H9 (cell line): ENCODE measurements around the gene SUFU. TPM values are rescaled to one million over a fixed set of nuclear protein-coding genes. Genes with fewer than 3 reads are reported as not detected.

ENCODE experiments used
- DNase-seq: peaks from one replicate; pipeline ENCODE4 v3.0.0-alpha.2; 2017
- H2AFZ ChIP-seq: one replicate; pipeline ENCODE4 v1.6.1; 2013; ENCODE audit warnings: mild to moderate bottlenecking, low read length, control low read depth, moderate library complexity
- H2AK5ac ChIP-seq: 2 replicates; pipeline ENCODE4 v1.6.1; 2013; ENCODE audit warnings: low read length, control low read depth, mixed read lengths; ENCODE audit not compliant: insufficient read length
- H2BK120ac ChIP-seq: one replicate; pipeline ENCODE4 v1.6.1; 2013; ENCODE audit warnings: low read depth, mild to moderate bottlenecking, low read length, control low read depth, inconsistent platforms; ENCODE audit not compliant: poor library complexity, severe bottlenecking
- H2BK12ac ChIP-seq: 2 replicates; pipeline ENCODE4 v1.6.1; 2013; ENCODE audit warnings: low read length, control low read depth, mixed read lengths, low read depth; ENCODE audit not compliant: insufficient read length
- H2BK15ac ChIP-seq: 2 replicates; pipeline ENCODE4 v1.6.1; 2013; ENCODE audit warnings: low read depth, low read length, control low read depth
- H2BK20ac ChIP-seq: one replicate; pipeline ENCODE4 v1.6.1; 2013; ENCODE audit warnings: low read depth, mild to moderate bottlenecking, low read length, control low read depth, inconsistent platforms; ENCODE audit not compliant: poor library complexity, severe bottlenecking
- H2BK5ac ChIP-seq: 2 replicates; pipeline ENCODE4 v1.6.1; 2013; ENCODE audit warnings: low read length, control low read depth, mixed read lengths; ENCODE audit not compliant: insufficient read length
- H3K14ac ChIP-seq: 2 replicates; pipeline ENCODE4 v1.6.1; 2013; ENCODE audit warnings: low read length, control low read depth; ENCODE audit not compliant: insufficient read depth
- H3K18ac ChIP-seq: 2 replicates; pipeline ENCODE4 v1.6.1; 2013; ENCODE audit warnings: low read depth, mild to moderate bottlenecking, mixed read lengths, low read length, control low read depth; ENCODE audit not compliant: insufficient read length
- H3K23ac ChIP-seq: 2 replicates; pipeline ENCODE4 v1.6.1; 2013; ENCODE audit warnings: low read length, control low read depth, mixed read lengths, low read depth; ENCODE audit not compliant: insufficient read length
- H3K23me2 ChIP-seq: 2 replicates; pipeline ENCODE4 v1.6.1; 2013; ENCODE audit warnings: low read depth, mild to moderate bottlenecking, mixed read lengths, low read length, control low read depth; ENCODE audit not compliant: insufficient read length, poor library complexity, severe bottlenecking
- H3K27ac ChIP-seq: 2 replicates; pipeline ENCODE4 v1.5.1; 2013; ENCODE audit warnings: low read length, control low read depth, mixed read lengths, low read depth; ENCODE audit not compliant: insufficient read length
- H3K27me3 ChIP-seq: 2 replicates; pipeline ENCODE4 v1.6.1; 2013; ENCODE audit warnings: low read length, control low read depth, inconsistent platforms; ENCODE audit not compliant: insufficient read depth
- H3K4ac ChIP-seq: 2 replicates; pipeline ENCODE4 v1.6.1; 2013; ENCODE audit warnings: low read depth, mild to moderate bottlenecking, control low read depth, inconsistent platforms, low read length, moderate library complexity
- H3K4me1 ChIP-seq: 2 replicates; pipeline ENCODE4 v1.6.1; 2013; ENCODE audit warnings: low read length, control low read depth, inconsistent platforms; ENCODE audit not compliant: insufficient read depth
- H3K4me2 ChIP-seq: 2 replicates; pipeline ENCODE4 v1.6.1; 2013; ENCODE audit warnings: low read length, control low read depth, mixed read lengths; ENCODE audit not compliant: insufficient read length, insufficient read depth
- H3K56ac ChIP-seq: 2 replicates; pipeline ENCODE4 v1.6.1; 2013; ENCODE audit warnings: low read depth, mild to moderate bottlenecking, mixed read lengths, low read length, control low read depth; ENCODE audit not compliant: insufficient read length
- H3K79me1 ChIP-seq: 2 replicates; pipeline ENCODE4 v1.6.1; 2013; ENCODE audit warnings: low read depth, mild to moderate bottlenecking, moderate library complexity, low read length, control low read depth, inconsistent platforms; ENCODE audit not compliant: insufficient read depth, poor library complexity, severe bottlenecking
- H3K79me2 ChIP-seq: 2 replicates; pipeline ENCODE4 v1.6.1; 2013; ENCODE audit warnings: low read length, control low read depth, inconsistent platforms; ENCODE audit not compliant: insufficient read depth
- H3K9ac ChIP-seq: 2 replicates; pipeline ENCODE4 v1.6.1; 2013; ENCODE audit warnings: low read length, control low read depth, mixed read lengths; ENCODE audit not compliant: insufficient read length; ENCODE audit errors: extremely low read depth
- H3K9me3 ChIP-seq: one replicate; pipeline ENCODE4 v1.6.1; 2013; ENCODE audit warnings: low read depth, low read length, inconsistent platforms; ENCODE audit not compliant: control insufficient read depth
- H3T11ph ChIP-seq: one replicate; pipeline ENCODE4 v1.6.1; 2013; ENCODE audit warnings: mild to moderate bottlenecking, low read length, control low read depth, inconsistent platforms
- H4K20me1 ChIP-seq: one replicate; pipeline ENCODE4 v1.6.1; 2013; ENCODE audit not compliant: control insufficient read depth, insufficient read length, insufficient read depth
- H4K5ac ChIP-seq: 2 replicates; pipeline ENCODE4 v1.6.1; 2013; ENCODE audit warnings: low read depth, mild to moderate bottlenecking, mixed read lengths, low read length, control low read depth; ENCODE audit not compliant: insufficient read length
- H4K8ac ChIP-seq: replicated peaks from 2 replicates; pipeline ENCODE4 v1.6.1; 2013; ENCODE audit warnings: low read length, control low read depth, mixed read lengths, low read depth; ENCODE audit not compliant: insufficient read length
- H4K91ac ChIP-seq: 2 replicates; pipeline ENCODE4 v1.6.1; 2013; ENCODE audit warnings: low read depth, mild to moderate bottlenecking, moderate library complexity, mixed read lengths, low read length, control low read depth; ENCODE audit not compliant: insufficient read length
- H3K27ac Mint-ChIP-seq, 3 experiments: 2 replicates in 2 of 3; 3 replicates in 1 of 3; pipeline ENCODE4 v1.8.0; 2020 to 2021; ENCODE audit warnings: mixed read lengths in 3 of 3, mild to moderate bottlenecking in 1 of 3, moderate library complexity in 1 of 3
- H3K27me3 Mint-ChIP-seq: 2 replicates; pipeline ENCODE4 v1.8.0; 2021; ENCODE audit warnings: low read depth, mild to moderate bottlenecking, moderate library complexity, mixed read lengths
- H3K36me3 Mint-ChIP-seq, 3 experiments: 2 replicates in 2 of 3; 3 replicates in 1 of 3; pipeline ENCODE4 v1.8.0; 2020 to 2021; ENCODE audit warnings: low read depth in 3 of 3, mixed read lengths in 3 of 3; ENCODE audit not compliant: insufficient read depth in 1 of 3
- H3K4me1 Mint-ChIP-seq, 2 experiments: 2 replicates each; pipeline ENCODE4 v1.8.0; 2020; ENCODE audit warnings: mixed read lengths in 2 of 2
- H3K4me3 Mint-ChIP-seq, 2 experiments: 2 replicates in 1 of 2; 3 replicates in 1 of 2; pipeline ENCODE4 v1.8.0; 2020 to 2021; ENCODE audit warnings: mild to moderate bottlenecking in 2 of 2, mixed read lengths in 2 of 2, moderate library complexity in 1 of 2
- H3K9me3 Mint-ChIP-seq, 2 experiments: 2 replicates in 1 of 2; 3 replicates in 1 of 2; pipeline ENCODE4 v1.8.0; 2020; ENCODE audit warnings: mild to moderate bottlenecking in 2 of 2, mixed read lengths in 2 of 2, moderate library complexity in 1 of 2
- WGBS: extraction: QIAGEN DNeasy Blood & Tissue Kit; methylation state at CpG from one replicate; pipeline ENCODE4 v1.1.7; 2013; ENCODE audit warnings: missing lambda C conversion rate, low lambda C conversion rate, mixed read lengths; ENCODE audit not compliant: insufficient read length; ENCODE audit errors: extremely low coverage; 5-methylcytosine and 5-hydroxymethylcytosine counted together
- total RNA-seq: library from RNA; stranded (reverse); gene quantifications from 2 replicates; pipeline ENCODE4 v1.2.1, GENCODE V29; 2021
- TF ChIP-seq, protein P1 (sequence below): fragments of 200-600 bp; sonication (generic); conservative IDR thresholded peaks from 3 replicates; pipeline ENCODE4 v1.8.0; 2021; ENCODE audit warnings: antibody characterized with exemption, mild to moderate bottlenecking

Gene SUFU
- total RNA-seq, 1 experiment from 2014 or later: 9.5 TPM

DNA sequence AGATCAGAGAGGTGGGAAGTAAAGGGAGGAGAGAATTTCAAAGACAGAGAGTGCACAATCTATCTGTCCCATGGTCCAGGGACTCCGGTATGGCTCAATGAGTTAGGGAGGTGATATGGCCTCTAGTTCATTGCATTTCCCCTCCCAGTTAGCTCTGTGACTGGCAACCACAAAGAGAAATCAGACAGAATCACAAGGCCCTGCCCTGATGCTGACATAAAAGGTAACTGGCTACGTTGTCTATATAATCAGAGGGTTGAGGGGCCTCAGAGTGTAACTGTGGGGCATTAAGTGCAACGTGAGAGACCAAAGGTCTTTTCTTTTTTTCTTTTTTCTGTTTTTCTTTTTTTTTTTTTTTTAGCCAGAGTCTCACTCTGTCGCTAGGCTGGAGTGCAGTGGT is 45.1 kb upstream of the SUFU start:
- H3K14ac ChIP-seq: no peak overlapping the region
- H4K8ac ChIP-seq: no peak overlapping the region
- H2AK5ac ChIP-seq: no peak overlapping the region
- peaks cover 10% of the 10 kb centered on the region for H3K23me2 ChIP-seq
- no peaks in the 10 kb centered on the region for H4K20me1 ChIP-seq
- Mint-ChIP-seq H3K4me3 (no peak overlapping the region), H3K27me3 (peaks cover 14% of the 10 kb centered on the region), H3K27ac (no peak overlapping the region), H3K9me3 (no peaks in the 10 kb centered on the region), H3K4me1 (peaks cover 60 to 70% of the 10 kb centered on the region in 2 experiments), H3K36me3 (peaks cover 2 to 14% (median 2%) of the 10 kb centered on the region in 3 experiments; a peak in 5 of 7 replicates)
- H2BK15ac ChIP-seq: no peak overlapping the region
- no peak overlapping the region for H3K9ac ChIP-seq
- no CpG with 5 or more reads among the region's 4 CpGs for WGBS
- H3K23ac ChIP-seq: no peak overlapping the region
- no peak overlapping the region for H4K5ac ChIP-seq
- no peak overlapping the region for H2BK5ac ChIP-seq
- no peak overlapping the region for H3K56ac ChIP-seq
- peaks cover 3% of the 10 kb centered on the region for H3K4me1 ChIP-seq
- no peaks in the 10 kb centered on the region for H3K27me3 ChIP-seq
- H2AFZ ChIP-seq: no peak overlapping the region
- H4K91ac ChIP-seq: no peak overlapping the region
- no peak overlapping the region for H3T11ph ChIP-seq
- no peaks in the 10 kb centered on the region for H3K9me3 ChIP-seq
- no peak overlapping the region for H3K4ac ChIP-seq
- no peaks in the 10 kb centered on the region for H3K79me1 ChIP-seq
- no peak for DNase-seq
- TF ChIP-seq, protein P1, sequence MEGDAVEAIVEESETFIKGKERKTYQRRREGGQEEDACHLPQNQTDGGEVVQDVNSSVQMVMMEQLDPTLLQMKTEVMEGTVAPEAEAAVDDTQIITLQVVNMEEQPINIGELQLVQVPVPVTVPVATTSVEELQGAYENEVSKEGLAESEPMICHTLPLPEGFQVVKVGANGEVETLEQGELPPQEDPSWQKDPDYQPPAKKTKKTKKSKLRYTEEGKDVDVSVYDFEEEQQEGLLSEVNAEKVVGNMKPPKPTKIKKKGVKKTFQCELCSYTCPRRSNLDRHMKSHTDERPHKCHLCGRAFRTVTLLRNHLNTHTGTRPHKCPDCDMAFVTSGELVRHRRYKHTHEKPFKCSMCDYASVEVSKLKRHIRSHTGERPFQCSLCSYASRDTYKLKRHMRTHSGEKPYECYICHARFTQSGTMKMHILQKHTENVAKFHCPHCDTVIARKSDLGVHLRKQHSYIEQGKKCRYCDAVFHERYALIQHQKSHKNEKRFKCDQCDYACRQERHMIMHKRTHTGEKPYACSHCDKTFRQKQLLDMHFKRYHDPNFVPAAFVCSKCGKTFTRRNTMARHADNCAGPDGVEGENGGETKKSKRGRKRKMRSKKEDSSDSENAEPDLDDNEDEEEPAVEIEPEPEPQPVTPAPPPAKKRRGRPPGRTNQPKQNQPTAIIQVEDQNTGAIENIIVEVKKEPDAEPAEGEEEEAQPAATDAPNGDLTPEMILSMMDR: no peak
- H3K4me2 ChIP-seq: no peak overlapping the region
- H3K79me2 ChIP-seq: no peaks in the 10 kb centered on the region
- H2BK120ac ChIP-seq: no peak overlapping the region
- no peak overlapping the region for H2BK20ac ChIP-seq
- no peak overlapping the region for H2BK12ac ChIP-seq
- no peak overlapping the region for H3K18ac ChIP-seq
- no peak overlapping the region for H3K27ac ChIP-seq
